ENCODE data around the gene EBF4.
"Not testable (repeated sequence)": the region's sequence is repeated elsewhere in the genome, so short reads cannot be mapped to it uniquely, and the experiment has no call there.

Gene EBF4

GRCh38 chr20:2797136-2797983 is 104.8 kb downstream of the EBF4 start:
- DNase-seq: no peak

DNA sequence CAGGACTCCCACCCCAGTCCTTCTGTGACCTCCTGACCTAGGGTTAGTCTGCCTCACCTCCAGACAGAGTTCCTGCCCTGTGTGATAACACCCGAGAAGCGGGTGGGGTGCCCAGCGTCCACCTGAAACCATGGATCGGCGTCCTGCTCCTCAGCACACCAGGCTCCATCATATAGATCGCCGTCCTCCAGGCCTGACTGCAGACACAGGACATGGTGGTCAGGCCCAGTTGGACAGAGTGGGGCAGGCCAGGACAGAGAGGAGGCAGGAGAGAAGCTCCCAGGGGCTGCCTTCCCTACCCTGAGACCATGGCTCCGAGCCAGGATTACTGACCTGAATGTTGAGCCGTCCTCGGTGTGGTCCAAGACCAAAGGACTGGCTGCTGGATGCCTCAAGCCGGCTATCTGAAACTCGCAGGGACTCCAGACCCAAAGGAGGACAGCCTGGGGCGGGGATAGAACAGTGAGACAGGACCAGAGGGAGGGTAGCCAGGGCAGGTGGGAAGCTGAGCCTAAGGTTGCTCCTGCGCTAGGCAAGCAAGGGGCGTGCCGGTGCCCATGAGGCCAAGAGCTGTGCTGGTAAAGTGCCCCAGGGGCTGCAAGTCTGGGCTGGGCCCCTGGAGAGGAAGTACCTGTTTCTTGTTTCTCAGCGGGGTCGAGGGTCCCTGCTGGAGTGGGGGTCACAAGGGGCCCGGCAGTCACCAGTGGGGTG is 105.7 kb downstream of the EBF4 start:
- DNase-seq: no peak

GRCh38 chr20:2798814-2799213 is 106.2 kb downstream of the EBF4 start:
- no peak for DNase-seq

- no peak for DNase-seq
Measured at GRCh38 chr20:2799271-2799670, 106.7 kb downstream of the EBF4 start.

DNA sequence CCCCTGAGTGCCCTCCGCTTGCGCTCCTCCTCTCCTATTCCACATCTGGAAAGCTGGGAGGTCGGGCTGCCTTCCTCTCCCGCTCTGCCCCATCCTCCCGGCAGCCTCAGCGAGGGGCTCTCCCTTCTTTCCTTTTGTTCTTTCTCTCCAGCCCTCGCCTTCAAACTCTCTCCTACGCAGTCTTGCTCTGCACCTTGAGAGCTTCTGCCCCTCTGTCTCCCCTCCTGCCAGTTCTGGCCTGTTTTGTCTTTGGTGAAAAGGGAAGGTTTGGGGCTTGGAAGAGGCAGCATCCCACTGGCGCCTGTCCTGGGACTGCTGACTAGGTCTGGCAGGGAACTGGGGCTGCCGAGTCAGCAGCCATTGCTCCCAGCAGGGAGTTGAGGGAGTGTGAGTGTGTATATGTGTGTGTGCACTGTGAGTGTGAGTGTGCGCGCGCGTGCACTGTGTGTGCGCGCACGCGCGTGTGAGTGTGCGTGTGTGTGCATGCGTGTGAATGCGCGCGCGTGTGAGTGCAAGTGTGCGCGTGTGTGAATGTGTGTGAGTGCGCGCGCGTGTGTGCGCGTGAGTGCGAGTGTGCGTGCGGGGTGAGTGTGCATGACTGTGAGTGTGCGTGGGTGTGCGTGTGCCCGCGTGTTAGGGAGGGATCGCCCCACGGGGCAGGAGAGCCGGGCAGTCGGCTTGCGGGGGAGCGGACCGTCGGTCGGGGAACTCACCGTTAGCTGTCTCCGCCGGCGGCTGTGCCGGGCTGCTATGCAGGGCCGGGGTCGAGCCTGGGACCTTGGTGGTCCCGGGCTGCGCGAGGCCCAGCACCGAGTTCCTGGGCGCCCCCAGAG is 107.3 kb downstream of the EBF4 start:
- no peak for DNase-seq

DNA sequence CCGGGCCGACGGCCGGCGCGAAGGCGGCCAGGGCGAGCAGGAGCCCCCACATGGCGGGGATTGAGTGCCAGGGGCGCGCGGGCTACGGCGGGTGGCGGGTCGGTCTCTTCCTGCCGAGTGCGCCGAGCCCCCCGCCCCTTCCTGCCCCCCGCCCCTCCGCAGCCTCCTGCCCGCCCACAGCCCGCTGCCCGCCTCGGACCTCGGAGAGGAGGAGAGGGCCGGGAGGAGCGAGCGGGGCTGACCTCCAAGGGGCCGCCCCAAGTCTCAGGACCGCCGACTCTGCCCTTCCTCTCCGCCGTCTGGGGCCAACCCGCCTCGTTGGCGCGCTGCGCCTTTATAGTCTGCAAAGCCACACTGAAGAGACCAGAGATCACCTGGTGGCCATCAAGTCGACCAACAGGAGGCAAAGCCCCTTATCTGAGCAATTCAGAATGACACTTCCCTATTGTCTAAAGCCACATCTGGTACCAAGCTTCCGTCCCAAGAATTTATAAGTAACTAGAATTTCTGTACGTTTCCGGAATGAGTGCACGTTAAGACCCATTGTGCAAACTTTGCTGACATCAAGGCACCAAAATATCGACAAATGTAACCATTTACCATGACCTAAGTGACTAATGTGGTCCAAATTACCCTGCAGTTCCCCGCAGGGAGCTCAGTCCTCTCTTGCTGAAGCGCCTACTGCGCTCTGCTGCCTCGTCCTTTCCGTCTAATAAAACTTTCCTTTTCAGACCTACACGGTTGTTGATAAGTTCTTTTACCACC is 108.1 kb downstream of the EBF4 start, which contains the start of gene CPXM1:
Gene CPXM1, minus strand, starts transcription at position 107 of the 765 bp plus-strand sequence. Its CDS starts 55 bp downstream, at position 52.
- peak; percentile 19 for DNase-seq

DNA sequence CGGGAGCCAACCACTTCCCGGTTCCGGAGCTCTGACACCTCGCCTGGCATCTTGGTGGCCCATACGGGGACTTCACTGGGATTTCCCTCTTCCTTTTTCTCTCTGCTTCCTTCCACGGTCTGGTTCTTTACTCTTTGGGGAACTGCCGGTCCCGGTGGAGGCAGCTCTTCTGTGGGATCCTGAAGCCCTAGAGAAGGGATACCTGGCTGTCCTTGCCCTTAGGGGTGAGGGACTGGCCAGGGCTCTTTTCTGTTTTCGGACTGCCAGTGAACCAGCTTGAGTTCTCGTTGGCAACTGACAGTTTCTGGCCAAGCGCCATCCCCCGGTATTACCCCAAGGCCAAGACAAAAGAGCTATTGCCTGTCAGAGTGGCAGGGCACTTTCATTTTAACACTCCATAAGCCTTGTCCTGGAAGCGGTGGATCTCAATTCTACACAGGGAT is 108.7 kb downstream of the EBF4 start:
- DNase-seq: no peak

GRCh38 chr20:2804041-2804828 is 111.7 kb downstream of the EBF4 start:
- DNase-seq: no peak

DNA sequence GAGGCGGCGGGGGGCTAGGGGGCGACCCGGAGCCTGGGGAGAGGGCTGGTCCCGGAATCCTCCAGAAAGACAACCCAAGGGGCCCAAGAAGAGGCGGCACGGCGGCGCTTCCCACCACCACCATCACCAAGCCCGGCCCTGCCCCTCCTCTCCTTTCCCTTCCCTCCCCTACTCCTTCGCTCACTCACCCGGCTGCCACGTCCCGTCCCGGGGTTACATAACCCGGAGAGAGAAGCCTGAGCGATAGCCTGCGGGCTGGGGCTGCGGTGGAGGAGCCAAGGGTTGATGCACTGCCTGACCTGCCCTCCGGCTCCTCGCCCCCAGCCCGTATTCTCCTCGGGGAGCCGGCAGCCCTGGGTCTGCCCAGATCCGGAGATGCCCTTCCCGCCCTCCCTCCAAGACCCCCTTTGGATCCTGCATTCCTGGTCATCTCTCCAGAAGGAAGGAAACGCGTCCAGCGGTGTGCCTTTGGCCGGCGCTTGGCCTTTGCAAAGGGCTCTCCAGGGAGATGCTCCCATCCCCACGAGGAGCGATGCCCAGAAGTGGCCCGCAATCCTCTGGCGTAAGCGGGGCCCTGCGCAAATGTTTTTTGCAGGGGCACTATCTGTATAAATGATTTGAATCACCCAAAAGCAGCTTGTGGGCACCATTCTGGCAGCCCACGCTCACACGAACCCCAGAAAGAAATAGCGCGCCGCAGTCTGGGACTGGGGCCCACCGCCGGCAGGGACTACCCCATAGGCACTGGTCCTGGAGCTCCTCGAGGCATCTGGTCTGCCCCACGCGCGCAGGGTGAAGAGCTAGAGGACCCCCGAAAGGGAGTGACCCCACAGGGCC is 112.5 kb downstream of the EBF4 start:
- no peak for DNase-seq

DNA sequence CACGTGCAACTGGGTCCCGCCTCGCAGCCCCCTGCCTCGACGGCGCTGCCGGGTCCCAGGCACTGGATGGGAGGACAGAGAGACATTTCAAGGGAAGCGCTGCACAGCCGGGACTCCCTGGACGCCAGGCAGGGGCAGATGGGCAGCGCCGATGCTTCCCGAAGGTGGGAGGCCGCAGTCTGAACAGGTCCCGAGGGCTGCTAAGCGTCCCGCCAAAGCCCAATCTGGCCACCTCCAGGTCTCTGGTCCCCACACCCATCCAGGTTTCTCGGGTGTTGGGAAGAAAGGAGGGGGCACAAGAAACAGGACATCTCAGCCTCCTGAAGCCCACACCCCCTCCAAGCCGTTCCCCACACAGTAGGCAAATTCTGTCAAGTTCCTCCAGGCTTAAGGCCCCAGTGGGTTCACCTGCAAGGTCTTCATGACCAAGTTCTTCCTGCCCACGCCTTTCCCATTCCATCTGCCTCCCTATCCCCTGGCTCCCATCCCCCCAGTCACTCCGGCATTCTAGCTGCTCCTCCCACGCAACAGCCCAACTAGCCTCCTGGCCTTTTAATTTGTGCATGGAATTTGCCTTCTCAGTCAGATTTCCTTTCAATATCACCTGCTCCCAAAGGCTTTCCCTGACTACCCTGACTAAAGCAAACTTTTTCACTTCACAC is 113.2 kb downstream of the EBF4 start:
- DNase-seq: no peak

DNA sequence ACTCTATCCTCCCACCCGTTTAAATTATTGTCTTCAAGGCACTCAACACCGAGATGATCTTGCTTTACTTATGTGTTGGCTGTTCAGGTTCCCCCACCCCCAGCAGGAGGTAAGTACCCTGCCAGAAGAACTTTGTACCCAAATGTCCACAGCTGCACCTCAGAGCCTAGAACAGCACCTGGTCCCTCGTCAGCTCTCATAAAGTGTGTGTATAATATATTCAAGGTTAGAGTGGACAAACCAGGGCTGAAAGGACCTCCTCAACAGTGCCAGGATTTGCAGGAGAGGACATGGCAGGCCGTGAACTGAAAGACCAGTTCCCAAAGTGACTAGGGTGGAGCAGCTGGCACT is 113.7 kb downstream of the EBF4 start:
- DNase-seq: no peak

- DNase-seq: no peak
Measured at GRCh38 chr20:2807019-2807418, 114.4 kb downstream of the EBF4 start.

GRCh38 chr20:2807929-2808328 is 115.3 kb downstream of the EBF4 start:
- DNase-seq: not testable (repeated sequence)

- no peak for DNase-seq
Measured at GRCh38 chr20:2809690-2810089, 117.1 kb downstream of the EBF4 start.
